Mucosa of descending colon (tissue), 3 donors: Measurements from ENCODE around the gene NEXN. TPM values are rescaled to one million over a fixed set of nuclear protein-coding genes. Genes with fewer than 3 reads are reported as not detected.

Experiments used
- ATAC-seq: fragments of 200-7000 bp; cut with Tn5 transposase; one replicate; pipeline ENCODE4 v1.9.1; 2020; ENCODE audit warnings: mild to moderate bottlenecking, moderate library complexity
- DNase-seq, 3 donors: peaks; one replicate each; pipeline ENCODE4 v3.0.0-alpha.2; 2020
- H3K36me3 ChIP-seq: fragments of 200-600 bp; one replicate; pipeline ENCODE4 v1.8.0; 2021; ENCODE audit warnings: low read depth, mild to moderate bottlenecking
- H3K4me1 ChIP-seq: fragments of 200-600 bp; one replicate; pipeline ENCODE4 v1.8.0; 2021; ENCODE audit warnings: low read depth, mild to moderate bottlenecking
- H3K4me3 ChIP-seq: fragments of 200-600 bp; one replicate; pipeline ENCODE4 v1.8.0; 2021; ENCODE audit warnings: mild to moderate bottlenecking
- H3K9me3 ChIP-seq: fragments of 200-600 bp; one replicate; pipeline ENCODE4 v1.8.0; 2021; ENCODE audit warnings: mild to moderate bottlenecking
- CTCF ChIP-seq: fragments of 200-600 bp; IDR thresholded peaks from one replicate; pipeline ENCODE4 v1.8.0; 2022; ENCODE audit warnings: antibody characterized with exemption, mild to moderate bottlenecking
- intact Hi-C, 2 donors: fragments of 100-400 bp; cut with DNase I in 1 of 2; cut with micrococcal nuclease in 1 of 2; formaldehyde crosslinking; loops; one replicate each; pipeline versions ENCODE4 v1.11.0 to v1.11.1; 2022; cut with DNase I, micrococcal nuclease
- total RNA-seq, 3 donors: library from RNA; stranded (reverse); fragmentation: NEBNext Ultra II Directional in 2 of 3; extraction: Animal tissue kit (Norgen Biotek cat#: 25700) in 2 of 3; gene quantifications; one replicate each; pipeline versions ENCODE4 v1.2.1 to v1.2.4, GENCODE V29; 2021 to 2023
- donor health status: DM: no; HTN: no; CAD: no; lungs with moderate emphysema.
- donor health status: DM: no; HTN: no; CAD: no.
- donor health status: DM: no; HTN: yes; CAD: no.

Gene NEXN
- total RNA-seq, 3 donors from 2014 or later: 2.1 to 49.2 (median 7.2) TPM

DNA sequence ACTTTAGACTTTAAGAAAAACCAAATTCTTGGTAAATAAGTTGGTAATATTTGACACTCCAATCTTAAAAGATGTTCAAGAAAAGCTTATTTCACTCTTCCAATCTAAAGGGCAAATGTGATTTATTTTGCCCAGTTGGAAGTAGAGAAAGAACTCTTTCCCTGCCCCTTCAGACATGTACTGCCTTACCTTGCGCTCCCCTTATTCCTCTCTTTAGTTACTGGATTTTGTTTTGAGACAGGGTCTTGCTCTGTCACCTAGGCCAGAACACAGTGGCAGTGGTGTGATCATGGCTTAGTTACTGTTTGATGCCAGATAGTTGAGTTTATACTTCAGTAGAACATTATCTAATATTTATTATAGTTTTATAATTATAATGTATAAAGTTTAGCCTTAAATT, 62.9 kb downstream of the NEXN start:
- Histone ChIP-seq H3K4me1 (no peaks in the 10 kb centered on the region), H3K36me3 (peaks cover 8% of the 10 kb centered on the region), H3K4me3 (no peak overlapping the region), H3K9me3 (no peaks in the 10 kb centered on the region)
- no peak for TF ChIP-seq CTCF
- no peak for DNase-seq
- intact Hi-C loops: no loop called here
- no peak for ATAC-seq

DNA sequence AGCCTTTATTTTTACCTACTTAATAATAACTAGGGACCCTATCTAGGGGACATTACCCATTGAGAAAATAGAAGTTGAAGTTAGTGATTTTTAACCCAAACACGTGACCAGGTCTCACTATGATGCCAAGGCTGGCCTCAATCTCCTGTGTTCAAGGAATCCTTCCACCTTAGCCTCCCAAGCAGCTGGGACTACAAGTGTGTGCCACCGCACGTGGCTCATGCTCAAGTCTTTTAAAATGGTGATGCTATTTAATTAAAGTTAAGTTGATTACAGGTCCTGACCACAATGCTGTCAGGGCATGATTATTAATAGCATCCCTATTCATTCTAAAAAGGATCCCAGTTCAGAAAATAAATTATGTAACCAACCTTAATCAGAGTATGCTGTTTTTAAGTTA, 65.5 kb downstream of the NEXN start:
- intact Hi-C loops: no loop called here
- H3K36me3 ChIP-seq: peaks cover 8% of the 10 kb centered on the region
- no peak overlapping the region for H3K4me3 ChIP-seq
- TF ChIP-seq CTCF: no peak
- H3K4me1 ChIP-seq: no peaks in the 10 kb centered on the region
- ATAC-seq (no peak), DNase-seq (no peak)
- no peaks in the 10 kb centered on the region for H3K9me3 ChIP-seq

GRCh38 chr1:77954521-77954920, 66.1 kb downstream of the NEXN start:
- no peaks in the 10 kb centered on the region for H3K4me1 ChIP-seq
- no peak for DNase-seq
- no peak for TF ChIP-seq CTCF
- ATAC-seq: no peak
- peaks cover 8% of the 10 kb centered on the region for H3K36me3 ChIP-seq
- intact Hi-C loops: no loop called here
- H3K9me3 ChIP-seq: no peaks in the 10 kb centered on the region
- no peak overlapping the region for H3K4me3 ChIP-seq

GRCh38 chr1:77955709-77956108, 67.3 kb downstream of the NEXN start:
- DNase-seq (no peak), ATAC-seq (no peak)
- H3K4me3 ChIP-seq: no peak overlapping the region
- H3K36me3 ChIP-seq: peaks cover 8% of the 10 kb centered on the region
- no peaks in the 10 kb centered on the region for H3K4me1 ChIP-seq
- no peaks in the 10 kb centered on the region for H3K9me3 ChIP-seq
- TF ChIP-seq CTCF: no peak
- intact Hi-C loops: no loop called here

- peaks cover 8% of the 10 kb centered on the region for H3K36me3 ChIP-seq
- ATAC-seq: no peak
Measured at GRCh38 chr1:77956464-77956863, 68.0 kb downstream of the NEXN start.

More at GRCh38 chr1:77956464-77956863, 68.0 kb downstream of the NEXN start:
- no peak overlapping the region for H3K4me3 ChIP-seq
- DNase-seq: no peak
- no peak for TF ChIP-seq CTCF
- intact Hi-C loops: no loop called here
- no peaks in the 10 kb centered on the region for H3K9me3 ChIP-seq
- no peaks in the 10 kb centered on the region for H3K4me1 ChIP-seq
